NCI-H345 treated with DMSO at 0.1 percent for 48 hours (cell line): ENCODE data around the gene UNC45A.
A peak's percentile ranks its signal among the peaks of the same experiment; 100 is the strongest.

Experiments
- DNase-seq: peaks from one replicate; lab custom pipeline; 2025; ENCODE audit not compliant: unreplicated experiment; lab: John Stamatoyannopoulos, UW

UNC45A gene

GRCh38 chr15:90994417-90995311, 59.6 kb downstream of the UNC45A start, which contains the start of gene PRC1:
Gene PRC1, minus strand, starts transcription at chr15:90994535. Its CDS starts 118 bp downstream, at chr15:90994417.
- DNase-seq, result peak; percentile 76

GRCh38 chr15:90998737-90999136, 63.7 kb downstream of the UNC45A start:
- no peak for DNase-seq

- no peak for DNase-seq
Measured at GRCh38 chr15:91001209-91001608, 66.1 kb downstream of the UNC45A start.
